Activated CD8-positive, alpha-beta memory T cell treated with anti-CD3 and anti-CD28 coated beads for 36 hours (primary cell): Measurements from ENCODE around the gene PDZD2. TPM values are rescaled to one million over a fixed set of nuclear protein-coding genes. Genes with fewer than 3 reads are reported as not detected.

Source experiments
- CTCF ChIA-PET: fragments of 350-600 bp; sonication (Branson Sonifier 250); formaldehyde crosslinking; loops from one replicate; lab custom pipeline; 2021; ENCODE audit warnings: antibody characterized with exemption; lab: Charles Lee
- POLR2A ChIA-PET: fragments of 350-600 bp; sonication (Branson Sonifier 250); formaldehyde crosslinking; loops from one replicate; lab custom pipeline; 2021; ENCODE audit warnings: antibody characterized with exemption; lab: Charles Lee
- total RNA-seq, 2 experiments: library from RNA; stranded (reverse); gene quantifications; one replicate each; pipeline ENCODE4 v1.2.3, GENCODE V29; 2021

The PDZD2 gene
- total RNA-seq, 2 experiments from 2014 or later: 0.63 TPM; not detected in 1

DNA sequence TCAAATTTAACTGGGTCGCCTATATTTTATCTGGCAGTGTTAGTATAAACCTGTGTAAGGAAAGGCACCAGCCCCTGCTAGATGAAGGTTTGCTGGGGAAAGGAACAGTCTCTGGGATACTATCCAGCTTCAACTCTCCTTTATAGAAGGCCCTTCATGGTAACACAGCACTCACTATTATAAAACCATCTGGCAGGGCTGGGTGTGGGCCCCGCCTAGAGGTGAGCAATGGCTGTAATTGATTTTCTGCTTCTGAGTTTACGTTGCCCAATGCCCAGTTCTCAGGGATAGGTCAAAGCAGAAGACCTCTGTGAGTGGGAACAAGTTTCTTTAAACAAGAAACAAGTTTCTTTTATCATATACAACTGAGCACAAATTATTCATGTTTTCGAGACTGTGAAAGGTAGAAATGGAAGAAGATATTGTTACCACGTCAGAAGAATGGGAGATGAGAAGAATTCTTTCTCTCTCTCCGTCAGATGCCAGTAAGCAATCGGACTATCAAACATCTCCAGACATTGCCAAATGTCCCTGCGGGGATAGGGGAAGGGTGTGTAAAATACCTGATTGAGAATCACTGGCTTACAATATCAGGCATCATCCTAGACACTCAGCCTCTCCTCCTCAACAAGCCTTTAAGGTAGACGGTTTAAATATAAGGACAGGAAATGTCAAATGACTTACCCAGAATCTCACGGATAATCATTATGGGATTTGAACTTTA lies 205.9 kb downstream of the PDZD2 start:
- CTCF ChIA-PET: no interaction called here
- POLR2A ChIA-PET: no interaction called here

DNA sequence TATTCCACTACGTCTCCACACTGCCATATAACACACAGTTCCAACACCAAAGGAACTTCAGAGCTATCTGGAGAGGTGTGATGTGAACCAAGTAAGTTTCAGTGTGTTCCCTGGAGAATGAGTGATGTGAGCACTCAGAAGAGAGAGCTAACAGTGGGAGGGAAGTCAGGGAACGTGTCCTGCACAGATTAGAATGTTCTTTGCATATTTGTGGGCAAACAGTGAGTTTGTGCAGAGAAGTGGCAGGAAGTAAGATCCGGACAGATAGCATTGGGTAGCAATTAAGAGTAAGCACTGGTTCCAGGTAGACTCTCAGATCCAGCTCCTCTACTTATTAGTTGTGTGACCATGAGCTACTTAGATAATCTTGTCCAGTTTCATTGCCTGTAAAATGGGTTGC lies 206.4 kb downstream of the PDZD2 start:
- CTCF ChIA-PET: no interaction called here

DNA sequence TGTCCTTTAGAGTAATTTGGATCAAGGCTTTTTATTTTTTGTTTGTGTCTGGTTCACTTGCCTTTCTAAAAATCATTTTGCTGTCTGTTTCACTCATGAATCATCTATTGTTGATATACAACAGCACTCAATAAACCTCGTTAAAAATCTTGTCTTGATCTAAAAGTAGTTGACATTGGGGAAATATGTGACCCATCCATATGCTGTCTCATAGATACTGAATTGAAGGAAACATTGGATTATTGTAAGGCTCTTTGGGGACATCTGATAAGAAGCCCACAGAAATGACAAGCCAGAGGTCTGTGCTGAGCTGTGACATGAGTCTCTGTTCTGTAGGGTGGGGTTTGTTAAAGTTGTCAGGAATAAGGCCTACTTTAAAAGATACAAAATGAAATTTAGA lies 208.0 kb downstream of the PDZD2 start:
- CTCF ChIA-PET: no interaction called here

More for the DNA sequence above, 206.4 kb downstream of the PDZD2 start:
- POLR2A ChIA-PET: no interaction called here

DNA sequence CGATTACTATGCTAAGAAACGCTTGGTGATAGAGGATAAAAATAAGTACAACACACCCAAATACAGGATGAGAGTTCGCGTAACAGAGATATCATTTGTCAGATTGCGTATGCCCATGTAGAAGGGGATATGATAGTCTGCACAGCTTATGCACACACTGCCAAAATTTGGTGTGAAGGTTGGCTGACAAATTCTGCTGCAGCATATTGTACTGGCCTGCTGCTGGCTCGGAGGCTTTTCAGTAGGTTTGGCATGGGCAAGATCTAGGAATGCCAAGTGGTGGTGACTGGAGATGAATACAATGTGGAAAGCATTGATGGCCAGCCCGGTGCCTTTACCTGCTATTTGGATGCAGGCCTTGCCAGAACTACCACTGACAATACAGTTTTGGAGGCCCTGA lies 208.4 kb downstream of the PDZD2 start:
- ChIA-PET POLR2A (no interaction called here), CTCF (no interaction called here)

More for the DNA sequence above, 208.0 kb downstream of the PDZD2 start:
- POLR2A ChIA-PET: no interaction called here

DNA sequence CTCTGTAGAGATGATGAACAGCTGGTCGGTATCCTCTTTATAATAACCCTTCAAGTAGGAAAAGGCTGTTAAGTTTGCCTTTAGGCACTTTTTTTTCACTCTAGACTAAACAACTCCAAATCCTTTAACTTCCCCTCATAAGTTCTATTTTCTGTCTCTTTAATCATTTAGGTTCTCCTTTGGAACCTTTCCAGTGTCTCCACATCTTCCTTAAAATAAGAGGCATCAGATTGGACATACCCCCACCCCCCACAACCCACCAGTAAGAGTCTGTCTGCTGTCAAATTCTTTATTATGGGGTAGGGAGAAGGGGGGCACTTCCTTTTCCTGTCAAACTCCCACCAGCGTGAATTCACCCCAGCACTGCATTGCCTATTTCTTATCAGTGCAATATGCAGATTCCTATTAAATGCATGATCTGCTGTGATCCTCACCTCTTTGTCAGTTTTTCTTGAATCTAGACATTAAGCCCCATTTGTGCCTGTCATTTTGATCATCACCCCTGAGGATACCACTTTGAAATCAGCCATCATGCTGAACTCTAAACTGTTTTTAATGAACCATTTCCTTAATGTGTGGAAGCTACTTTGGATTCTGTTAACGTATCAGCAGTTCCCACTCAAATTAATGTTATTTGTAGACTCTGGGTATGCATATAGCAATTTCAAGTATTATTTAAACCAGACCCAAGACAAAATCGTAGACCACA lies 212.2 kb downstream of the PDZD2 start:
- POLR2A ChIA-PET: no interaction called here
- CTCF ChIA-PET: no interaction called here

DNA sequence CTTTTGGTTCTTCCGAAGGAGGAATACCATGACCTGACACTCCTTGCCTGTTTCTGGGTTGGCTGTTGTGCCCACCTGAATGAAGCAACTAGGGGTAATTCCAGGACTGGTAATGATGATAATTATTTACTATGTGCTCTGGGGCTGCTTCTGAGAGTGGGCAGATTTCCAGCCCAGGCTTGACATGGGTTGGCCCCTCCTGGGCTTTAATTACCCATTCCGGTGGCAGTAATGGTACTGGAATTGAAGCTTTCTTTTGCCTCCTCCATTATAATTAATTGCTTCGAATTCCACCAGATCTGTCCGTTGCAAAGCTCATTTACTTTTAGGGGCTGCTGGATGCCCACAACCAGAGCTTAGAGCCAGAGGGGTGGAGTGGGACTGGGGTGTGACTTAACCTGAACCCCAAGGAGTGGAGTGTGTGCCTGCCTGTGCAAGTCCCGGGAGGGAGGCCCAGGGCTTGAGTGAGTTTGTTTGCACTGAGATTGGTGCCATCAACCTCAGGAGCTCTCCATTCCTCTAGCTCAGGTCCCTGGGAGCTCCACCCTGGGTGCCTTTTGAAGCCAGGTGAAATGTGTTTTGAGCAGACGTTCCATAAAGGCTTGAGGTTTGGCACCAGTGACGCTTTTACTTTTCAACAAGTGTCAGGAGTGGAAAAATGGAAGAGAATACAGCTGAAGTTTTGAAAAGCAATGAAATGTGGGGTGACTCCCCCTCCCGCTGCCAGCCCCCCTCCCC lies 214.6 kb downstream of the PDZD2 start:
- CTCF ChIA-PET: no interaction called here
- POLR2A ChIA-PET: no interaction called here

DNA sequence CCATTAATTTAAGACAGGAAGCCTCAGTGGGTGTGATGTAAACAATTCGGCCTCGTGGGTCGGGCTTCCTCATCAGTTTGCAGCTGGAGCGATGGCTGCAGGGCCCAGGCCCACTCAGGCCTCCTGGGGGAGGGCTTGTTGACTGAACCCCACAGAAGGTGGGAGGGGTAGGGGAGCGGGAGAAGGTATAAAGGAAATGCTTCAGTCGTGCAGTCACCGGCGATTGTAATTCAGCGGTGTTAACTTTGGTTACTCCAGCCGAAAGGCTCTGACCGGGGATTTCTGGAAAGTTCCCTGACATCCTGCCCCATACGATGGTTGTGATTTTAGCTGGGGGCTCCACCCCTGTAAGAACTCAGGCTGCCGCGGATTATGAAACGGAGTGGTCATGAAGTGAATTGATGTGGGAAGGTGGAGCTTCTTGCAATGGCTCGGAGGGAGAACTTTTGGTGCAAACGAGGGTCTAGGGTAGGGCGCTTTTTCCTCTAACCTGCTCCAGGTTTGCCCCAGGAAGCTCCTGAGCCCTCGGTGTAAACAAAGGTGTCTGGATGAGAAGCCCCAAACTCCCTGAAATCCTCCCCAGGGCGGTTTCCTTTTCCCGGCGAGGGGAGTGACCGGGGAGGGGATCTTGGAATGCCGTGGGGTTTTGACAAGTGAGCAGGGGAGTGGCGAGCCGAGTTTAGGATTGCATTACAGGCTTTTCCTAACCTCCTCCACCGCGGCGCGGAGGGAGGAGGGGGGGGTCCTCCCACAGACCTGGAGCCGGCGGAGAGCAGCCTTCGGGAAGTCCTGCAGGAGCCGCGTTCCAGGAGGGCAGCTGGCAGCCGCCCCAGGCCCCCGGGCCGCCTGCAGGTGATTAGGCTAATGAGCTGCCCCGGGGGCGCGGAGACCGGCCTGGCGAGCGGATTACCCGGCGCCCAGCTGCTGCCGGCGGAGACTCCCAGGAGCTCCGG lies 215.5 kb downstream of the PDZD2 start:
- POLR2A ChIA-PET: no interaction called here
- CTCF ChIA-PET: no interaction called here

DNA sequence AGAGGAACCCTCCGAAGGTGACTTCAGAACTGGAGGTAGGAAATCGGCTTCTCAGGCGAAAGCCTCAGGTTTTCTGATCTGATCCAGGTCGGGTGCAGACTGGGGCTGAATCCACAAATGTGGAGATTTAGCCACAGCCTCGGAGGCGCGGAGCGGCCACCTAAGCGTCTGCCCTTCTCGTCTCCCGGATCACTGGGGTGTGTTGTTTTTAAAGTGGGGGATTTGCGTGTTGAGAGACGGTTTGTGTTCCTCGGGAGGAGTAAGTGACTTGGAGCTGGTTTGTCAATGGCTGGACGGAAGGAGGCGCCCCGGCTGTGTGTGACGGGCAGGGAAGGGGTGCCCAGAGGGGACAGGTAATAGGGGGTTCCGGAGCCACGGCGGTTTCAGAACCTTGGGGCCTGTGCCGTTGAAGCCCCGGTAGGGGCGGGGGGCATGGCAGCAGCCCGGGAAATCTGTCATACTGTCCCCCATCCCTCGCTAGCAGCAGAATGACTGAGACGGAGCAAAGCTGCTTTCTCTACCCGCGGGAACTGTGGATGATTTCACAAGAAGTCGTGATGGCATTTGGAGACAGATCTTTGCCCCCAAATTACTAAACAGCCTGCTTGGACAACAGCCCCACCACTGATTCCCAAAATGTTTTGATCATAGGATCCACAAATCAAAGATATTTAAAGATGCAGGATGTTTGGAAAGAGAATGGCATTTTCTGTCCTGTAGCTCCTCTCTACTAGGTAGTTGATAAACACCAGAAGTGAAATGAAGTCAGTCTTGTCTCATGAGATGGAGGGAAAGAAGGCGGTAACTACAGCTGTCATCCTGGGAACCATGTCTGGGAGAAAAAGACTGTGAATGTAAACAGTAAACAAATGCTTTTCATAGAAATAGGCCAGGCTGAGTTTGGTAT lies 216.5 kb downstream of the PDZD2 start:
- POLR2A ChIA-PET: no interaction called here
- CTCF ChIA-PET: no interaction called here

DNA sequence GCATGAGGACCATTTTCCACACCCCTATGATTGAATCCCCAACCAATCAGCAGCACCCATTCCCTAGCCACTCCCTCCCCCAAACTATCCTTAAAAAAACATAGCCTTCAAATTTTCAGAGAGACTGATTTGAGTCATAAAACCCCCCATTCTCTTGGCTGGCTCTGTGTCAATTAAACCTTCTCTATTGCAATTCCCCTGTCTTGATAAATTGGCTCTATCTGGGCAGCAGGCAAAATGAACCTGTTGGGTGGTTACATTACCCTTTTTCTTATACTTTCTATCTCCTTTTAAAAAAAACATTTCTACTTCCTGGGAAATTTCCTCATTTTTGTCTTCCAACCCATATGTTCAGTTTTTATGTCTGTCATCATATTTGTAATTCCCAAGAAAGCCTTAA lies 220.2 kb downstream of the PDZD2 start:
- ChIA-PET CTCF (interaction anchor here (0.6 kb wide), 1 partner anchor 20 kb away, joined by 3 read pairs; no protein-coding TSS in a partner anchor), POLR2A (no interaction called here)

DNA sequence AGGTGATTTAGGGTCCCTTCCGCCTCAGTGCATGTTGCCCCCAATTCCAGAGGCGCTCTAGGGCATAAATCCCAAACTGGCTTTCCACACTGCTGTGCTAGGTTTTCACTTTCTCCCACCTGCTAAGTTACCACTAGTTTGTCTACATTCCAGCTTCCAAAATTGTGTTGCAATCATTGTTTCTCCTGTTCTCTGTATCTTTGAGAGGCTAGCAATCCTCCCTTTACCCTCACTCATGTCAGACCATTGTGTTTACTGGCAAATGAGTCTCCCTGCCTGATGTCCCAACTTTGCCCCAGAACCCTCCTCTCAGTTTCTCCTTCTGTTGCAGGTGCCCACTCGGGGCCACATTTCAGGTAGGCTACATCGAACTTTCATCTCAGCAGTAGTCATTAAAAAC lies 221.3 kb downstream of the PDZD2 start:
- CTCF ChIA-PET: no interaction called here

DNA sequence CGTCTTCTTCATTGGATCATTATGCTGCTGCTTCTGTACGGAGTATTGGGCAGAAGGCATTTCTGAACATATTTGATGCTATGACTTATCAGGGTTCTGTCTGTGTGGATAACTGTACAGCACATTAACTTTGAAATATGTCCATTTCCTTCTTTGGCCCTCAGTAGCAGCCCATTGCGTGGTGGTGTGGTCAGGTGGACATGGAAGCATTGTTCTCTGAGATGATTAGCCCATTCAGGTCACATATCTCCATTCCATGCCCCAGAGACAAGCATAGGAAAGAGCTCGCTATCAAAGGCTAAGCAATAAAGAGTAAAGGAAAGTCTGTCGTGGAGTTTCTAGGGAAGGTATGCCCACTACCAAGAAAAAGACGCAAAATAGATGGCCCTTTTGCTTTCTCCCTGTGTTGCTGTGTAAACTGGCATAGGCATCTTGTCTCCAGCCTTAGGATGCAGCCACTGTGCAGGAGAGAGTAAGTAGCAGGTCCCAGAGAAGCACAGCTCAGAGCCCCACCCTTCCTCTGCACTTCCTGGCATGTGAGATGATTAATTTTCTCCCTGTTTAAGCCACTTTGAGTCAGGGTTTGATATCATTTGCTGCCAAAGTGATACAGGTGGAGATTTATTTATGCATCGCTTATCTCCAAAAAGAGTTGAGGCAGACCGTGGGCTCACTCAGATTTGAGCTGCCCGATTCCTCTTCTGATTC lies 221.9 kb downstream of the PDZD2 start:
- ChIA-PET CTCF (no interaction called here), POLR2A (no interaction called here)

More for the DNA sequence above, 221.3 kb downstream of the PDZD2 start:
- POLR2A ChIA-PET: no interaction called here

DNA sequence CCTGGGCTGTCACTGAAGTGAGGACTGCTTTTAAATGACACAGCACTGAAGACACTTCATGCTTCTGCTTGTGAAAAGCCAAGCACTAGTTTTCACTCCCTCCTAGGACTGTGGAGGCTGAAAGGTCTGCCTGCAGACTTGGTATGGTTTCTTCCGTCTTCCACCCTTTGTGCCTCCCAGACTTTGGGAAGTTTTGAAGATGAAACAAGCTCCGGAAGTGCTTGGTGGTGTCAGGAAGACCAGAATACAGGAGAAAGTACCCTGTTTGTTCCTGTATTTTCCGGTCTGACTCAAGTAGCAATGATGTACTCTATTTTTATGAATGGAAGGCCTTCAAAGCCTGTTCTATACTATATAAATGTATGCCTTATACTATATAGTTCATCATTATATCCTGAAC lies 222.7 kb downstream of the PDZD2 start:
- ChIA-PET CTCF (no interaction called here), POLR2A (no interaction called here)

DNA sequence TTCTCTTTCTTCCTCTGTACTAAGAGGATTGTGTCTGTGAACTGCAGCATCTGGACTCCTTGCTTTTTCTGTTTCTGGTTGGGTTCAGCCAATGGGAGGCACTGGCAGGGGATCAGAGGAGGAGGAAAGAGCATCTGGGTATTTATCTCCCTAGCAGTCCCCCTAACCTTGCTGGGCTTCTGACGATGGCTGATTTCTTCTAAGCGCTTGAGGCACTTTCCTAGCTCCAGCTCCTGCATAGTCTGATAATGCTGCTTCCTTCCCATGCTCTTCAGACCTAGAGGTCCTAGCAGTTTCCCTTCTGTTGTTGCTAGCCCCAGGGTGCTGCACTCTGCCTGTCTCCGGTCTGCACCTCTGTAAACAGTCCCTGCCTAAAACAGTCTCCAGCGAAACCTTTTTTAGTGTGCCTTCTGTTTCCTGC lies 225.1 kb downstream of the PDZD2 start:
- CTCF ChIA-PET: no interaction called here
- POLR2A ChIA-PET: no interaction called here

DNA sequence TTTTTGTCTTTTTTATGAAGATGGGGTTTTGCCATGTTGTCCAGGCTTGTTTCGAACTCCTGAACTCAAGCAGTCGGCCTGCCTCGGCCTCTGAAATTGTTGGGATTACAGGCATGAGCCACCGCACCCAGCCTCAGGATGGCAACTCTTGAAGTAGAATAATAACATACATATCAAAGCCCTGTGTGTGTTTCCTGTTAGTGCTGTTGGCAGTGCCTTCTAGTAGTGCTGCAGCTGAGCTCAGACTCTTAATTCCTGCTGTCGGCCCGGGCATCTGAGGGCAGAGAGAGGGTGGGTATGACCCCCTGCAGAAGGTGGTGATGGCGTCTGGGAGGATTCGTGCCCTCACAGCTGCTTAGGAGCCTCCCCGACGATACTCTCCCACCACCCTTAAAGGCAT lies 227.2 kb downstream of the PDZD2 start:
- ChIA-PET POLR2A (no interaction called here), CTCF (interaction anchor here (0.7 kb wide), 2 partner anchors 22 to 134 kb away, joined by 3 to 4 read pairs; no protein-coding TSS in a partner anchor)

DNA sequence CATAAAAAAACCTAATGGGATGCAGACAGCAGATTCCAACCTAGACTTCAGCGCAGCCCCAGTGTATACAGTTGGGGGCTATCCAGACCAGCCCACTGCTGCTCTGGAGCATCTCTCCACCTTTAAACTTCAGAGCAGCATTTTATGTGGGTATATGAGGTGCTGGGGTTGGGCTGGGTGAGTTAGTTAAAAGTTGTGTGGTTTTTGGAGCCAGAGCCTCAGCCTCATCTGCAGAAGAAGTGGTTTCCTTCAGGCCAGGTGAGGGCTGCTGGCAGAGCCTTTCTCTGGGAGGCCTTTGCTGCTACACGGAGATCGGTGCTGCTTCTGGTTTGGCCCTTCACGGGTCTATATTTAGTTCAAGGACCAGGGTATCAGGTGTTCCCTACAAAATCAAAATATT lies 228.3 kb downstream of the PDZD2 start:
- CTCF ChIA-PET: no interaction called here
- POLR2A ChIA-PET: no interaction called here

DNA sequence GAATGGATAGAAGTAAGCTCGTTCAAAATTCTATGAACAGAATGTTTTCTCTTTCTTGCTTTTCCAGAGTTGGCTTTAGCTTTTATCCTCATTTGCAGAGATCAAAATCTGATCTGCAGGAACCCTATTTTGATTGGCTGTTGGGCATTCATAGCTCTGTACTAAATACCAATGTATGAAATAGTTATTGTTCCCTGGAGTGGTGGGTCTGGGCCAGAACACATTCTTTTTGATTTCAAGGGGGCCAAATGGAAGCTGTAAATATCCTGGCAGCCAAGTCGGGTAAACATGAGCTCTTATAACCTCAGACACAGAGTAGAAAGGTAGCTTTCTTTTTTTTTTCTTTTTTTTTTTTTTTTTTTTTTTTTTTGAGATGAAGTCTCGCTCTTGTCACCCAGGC lies 241.5 kb downstream of the PDZD2 start:
- CTCF ChIA-PET: no interaction called here
- POLR2A ChIA-PET: no interaction called here

DNA sequence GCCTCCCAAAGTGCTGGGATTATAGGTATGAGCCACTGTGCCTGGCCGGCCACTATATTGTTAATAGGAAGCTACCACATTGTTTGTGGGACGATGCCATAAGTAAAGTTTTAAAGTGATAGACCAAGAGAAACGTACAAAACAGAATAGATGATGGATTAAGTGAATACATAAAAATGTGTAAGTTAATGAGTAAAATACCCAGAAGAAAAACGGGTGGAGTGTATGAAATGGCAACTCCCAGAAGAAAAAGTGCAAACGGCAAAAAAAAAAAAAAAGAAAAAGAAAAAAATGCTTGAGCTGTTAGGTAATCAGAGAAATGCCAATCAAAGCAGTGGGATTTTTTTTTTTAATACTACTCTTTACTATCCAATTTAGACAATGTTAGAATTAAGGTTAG lies 246.0 kb downstream of the PDZD2 start:
- POLR2A ChIA-PET: no interaction called here
- CTCF ChIA-PET: no interaction called here

DNA sequence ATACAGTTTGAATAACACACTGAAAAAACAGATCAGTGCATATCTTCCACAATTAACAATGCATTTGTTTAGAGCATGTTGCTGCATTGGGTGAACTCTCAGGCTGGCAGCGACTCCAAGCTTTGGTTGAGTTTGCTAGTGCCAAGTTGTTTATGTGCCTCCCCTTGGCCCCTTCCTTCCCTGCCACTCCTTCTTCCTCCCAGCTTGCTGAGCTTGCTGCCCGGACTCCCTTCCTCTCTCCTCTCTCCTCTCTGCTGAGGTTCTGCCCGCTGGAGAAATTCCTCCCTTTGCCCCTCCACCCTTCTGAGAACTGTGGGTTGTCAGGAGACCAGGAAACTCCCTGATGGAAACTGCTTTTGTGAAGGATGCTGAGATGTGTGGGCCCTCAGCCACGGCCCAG lies 247.3 kb downstream of the PDZD2 start:
- POLR2A ChIA-PET: no interaction called here

More for the DNA sequence above, 247.3 kb downstream of the PDZD2 start:
- CTCF ChIA-PET: no interaction called here
